ENCODE measurements around the gene NCAPH2. TPM values are rescaled to one million over a fixed set of nuclear protein-coding genes. Genes with fewer than 3 reads are reported as not detected.

The NCAPH2 gene
- total and polyA plus RNA-seq, 2 experiments from 2014 or later: 50.3 to 59.4 TPM

DNA sequence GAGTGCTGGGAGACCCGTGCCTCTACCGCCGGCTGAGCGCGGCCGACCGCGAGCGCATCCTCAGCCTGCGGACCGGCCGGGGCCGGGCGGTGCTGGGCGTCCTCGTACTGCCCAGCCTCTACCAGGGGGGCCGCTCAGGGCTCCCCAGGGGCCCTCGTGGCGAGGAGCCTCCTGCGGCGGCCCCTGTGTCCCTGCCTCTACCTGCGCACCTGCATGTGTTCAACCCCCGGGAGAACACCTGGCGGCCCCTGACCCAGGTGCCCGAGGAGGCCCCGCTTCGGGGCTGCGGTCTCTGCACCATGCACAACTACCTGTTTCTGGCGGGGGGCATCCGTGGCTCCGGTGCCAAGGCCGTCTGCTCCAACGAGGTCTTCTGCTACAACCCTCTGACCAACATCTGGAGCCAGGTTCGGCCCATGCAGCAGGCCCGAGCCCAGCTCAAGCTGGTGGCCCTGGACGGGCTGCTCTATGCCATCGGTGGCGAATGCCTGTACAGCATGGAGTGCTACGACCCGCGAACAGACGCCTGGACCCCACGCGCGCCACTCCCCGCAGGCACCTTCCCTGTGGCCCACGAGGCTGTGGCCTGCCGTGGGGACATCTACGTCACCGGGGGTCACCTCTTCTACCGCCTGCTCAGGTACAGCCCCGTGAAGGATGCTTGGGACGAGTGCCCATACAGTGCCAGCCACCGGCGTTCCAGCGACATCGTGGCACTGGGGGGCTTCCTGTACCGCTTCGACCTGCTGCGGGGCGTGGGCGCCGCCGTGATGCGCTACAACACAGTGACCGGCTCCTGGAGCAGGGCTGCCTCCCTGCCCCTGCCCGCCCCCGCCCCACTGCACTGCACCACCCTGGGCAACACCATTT, 41.1 kb downstream of the NCAPH2 start:
- TF ChIP-seq, protein P1, sequence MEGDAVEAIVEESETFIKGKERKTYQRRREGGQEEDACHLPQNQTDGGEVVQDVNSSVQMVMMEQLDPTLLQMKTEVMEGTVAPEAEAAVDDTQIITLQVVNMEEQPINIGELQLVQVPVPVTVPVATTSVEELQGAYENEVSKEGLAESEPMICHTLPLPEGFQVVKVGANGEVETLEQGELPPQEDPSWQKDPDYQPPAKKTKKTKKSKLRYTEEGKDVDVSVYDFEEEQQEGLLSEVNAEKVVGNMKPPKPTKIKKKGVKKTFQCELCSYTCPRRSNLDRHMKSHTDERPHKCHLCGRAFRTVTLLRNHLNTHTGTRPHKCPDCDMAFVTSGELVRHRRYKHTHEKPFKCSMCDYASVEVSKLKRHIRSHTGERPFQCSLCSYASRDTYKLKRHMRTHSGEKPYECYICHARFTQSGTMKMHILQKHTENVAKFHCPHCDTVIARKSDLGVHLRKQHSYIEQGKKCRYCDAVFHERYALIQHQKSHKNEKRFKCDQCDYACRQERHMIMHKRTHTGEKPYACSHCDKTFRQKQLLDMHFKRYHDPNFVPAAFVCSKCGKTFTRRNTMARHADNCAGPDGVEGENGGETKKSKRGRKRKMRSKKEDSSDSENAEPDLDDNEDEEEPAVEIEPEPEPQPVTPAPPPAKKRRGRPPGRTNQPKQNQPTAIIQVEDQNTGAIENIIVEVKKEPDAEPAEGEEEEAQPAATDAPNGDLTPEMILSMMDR (IDR thresholded peaks at IDR 0.05; ENCODE audit: low read depth, low read length): no peak
- H3K36me3 ChIP-seq: no peaks in the 10 kb centered on the region
- H3K4me1 ChIP-seq (ENCODE audit: low read depth): peaks cover 6% of the 10 kb centered on the region
- H3K9me3 ChIP-seq (ENCODE audit: low read depth): no peaks in the 10 kb centered on the region
- no peak overlapping the region for H3K27ac ChIP-seq
- DNase-seq (ENCODE audit: low read depth in 1 of 2, low spot score in 1 of 2): no peak
- H3K4me3 ChIP-seq: no peak overlapping the region
- H3K27me3 ChIP-seq: no peaks in the 10 kb centered on the region

DNA sequence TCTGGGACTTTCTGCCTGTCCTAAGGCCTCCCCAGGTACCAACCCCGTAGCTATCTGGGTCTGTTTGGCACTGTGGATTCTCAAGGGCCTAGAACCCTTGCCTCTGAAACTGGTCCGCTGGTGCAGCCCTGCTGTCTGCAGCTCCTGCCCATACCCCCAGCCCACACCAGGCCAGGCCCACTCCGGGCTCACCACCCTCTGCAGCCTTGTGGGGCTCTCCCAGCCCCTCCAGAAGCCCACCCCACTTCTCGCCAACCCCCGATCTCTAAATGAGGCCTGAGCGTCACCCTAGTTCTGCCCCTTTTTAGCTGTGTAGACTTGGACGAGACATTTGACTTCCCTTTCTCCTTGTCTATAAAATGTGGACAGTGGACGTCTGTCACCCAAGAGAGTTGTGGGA, 42.4 kb downstream of the NCAPH2 start:
- TF ChIP-seq, protein P1 (IDR thresholded peaks at IDR 0.05; ENCODE audit: low read depth, low read length): no peak
- no peak for DNase-seq (ENCODE audit: low read depth in 1 of 2, low spot score in 1 of 2)
- Histone ChIP-seq H3K36me3 (no peaks in the 10 kb centered on the region), H3K27me3 (no peaks in the 10 kb centered on the region), H3K9me3 (ENCODE audit: low read depth) (no peaks in the 10 kb centered on the region), H3K4me1 (ENCODE audit: low read depth) (peaks cover 6% of the 10 kb centered on the region), H3K27ac (no peak overlapping the region), H3K4me3 (no peak overlapping the region)

DNA sequence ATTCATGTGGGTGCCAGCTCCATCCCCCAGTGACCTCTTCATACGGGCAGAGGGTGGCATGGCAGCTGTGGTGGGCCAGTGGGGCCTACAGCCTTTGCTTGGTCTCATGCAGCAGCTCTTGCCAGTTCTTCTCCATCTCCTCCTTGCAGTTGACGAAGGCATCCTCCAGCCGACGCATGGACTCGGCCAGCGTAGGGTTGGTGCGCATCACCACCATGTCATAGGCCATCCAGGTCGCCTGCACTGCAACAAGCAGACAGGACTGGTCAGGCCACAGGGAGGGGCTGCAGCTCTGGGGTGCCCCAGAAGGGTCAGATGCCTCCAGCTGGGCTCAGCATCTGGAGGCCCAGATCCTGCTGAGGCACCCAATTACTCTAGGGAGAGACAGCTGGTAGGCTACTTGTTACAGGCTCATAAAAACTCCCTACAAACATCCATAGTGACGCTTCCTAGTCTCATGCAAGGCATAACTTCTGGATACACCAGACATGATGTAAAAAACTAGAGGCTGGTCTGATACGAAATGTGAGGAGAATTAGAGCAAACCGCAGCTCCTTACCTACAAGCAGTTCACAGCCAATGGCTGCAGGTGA, 43.2 kb downstream of the NCAPH2 start:
- Histone ChIP-seq H3K4me1 (ENCODE audit: low read depth) (no peaks in the 10 kb centered on the region), H3K27ac (no peak overlapping the region), H3K36me3 (no peaks in the 10 kb centered on the region), H3K27me3 (no peaks in the 10 kb centered on the region), H3K9me3 (ENCODE audit: low read depth) (no peaks in the 10 kb centered on the region), H3K4me3 (no peak overlapping the region)
- TF ChIP-seq, protein P1 (IDR thresholded peaks at IDR 0.05; ENCODE audit: low read depth, low read length): no peak
- no peak for DNase-seq (ENCODE audit: low read depth in 1 of 2, low spot score in 1 of 2)

DNA sequence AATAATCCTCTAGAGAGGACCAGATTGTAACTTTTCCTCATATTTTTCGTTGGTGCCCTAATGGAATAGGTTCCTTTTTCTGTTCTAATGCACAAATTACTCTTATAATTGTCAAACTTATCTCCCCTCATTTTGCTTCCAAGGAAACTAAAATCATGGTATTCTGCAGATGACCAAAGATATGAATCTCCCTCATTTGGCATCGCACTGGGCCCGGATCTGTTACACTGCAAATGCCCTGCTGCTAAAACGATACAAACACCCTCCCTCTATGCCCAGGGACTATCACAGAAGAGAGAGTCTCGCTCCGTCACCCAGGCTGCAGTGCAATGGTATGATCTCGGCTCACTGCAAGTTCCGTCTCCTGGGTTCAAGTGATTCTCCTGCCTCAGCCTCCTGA, 45.3 kb downstream of the NCAPH2 start:
- no peak for DNase-seq (ENCODE audit: low read depth in 1 of 2, low spot score in 1 of 2)
- TF ChIP-seq, protein P1 (IDR thresholded peaks at IDR 0.05; ENCODE audit: low read depth, low read length): no peak

DNA sequence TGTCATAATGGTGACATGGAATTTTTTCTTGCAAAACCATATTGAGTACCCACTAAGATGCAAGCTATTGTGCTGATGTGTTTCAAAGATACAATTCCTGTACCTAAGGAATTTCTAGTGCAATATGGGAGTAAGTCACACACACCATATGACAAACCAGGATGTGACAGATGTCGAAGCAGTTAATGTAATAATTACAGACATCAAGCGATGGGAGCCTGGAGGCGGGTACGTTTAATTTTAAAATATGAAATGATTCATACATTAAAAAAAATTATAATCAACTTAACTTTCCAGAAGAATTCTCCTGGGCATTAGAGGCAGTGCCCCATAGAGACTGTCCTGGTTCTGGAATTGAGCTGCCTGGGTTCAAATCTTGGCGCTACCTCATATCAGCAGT, 48.7 kb downstream of the NCAPH2 start:
- H3K4me1 ChIP-seq (ENCODE audit: low read depth): no peaks in the 10 kb centered on the region
- H3K27ac ChIP-seq: no peak overlapping the region
- no peak overlapping the region for H3K4me3 ChIP-seq
- H3K36me3 ChIP-seq: no peaks in the 10 kb centered on the region
- H3K27me3 ChIP-seq: peaks cover 8% of the 10 kb centered on the region
- TF ChIP-seq, protein P1 (IDR thresholded peaks at IDR 0.05; ENCODE audit: low read depth, low read length): no peak
- H3K9me3 ChIP-seq (ENCODE audit: low read depth): no peaks in the 10 kb centered on the region
- DNase-seq (ENCODE audit: low read depth in 1 of 2, low spot score in 1 of 2): no peak

More for the DNA sequence above, 45.3 kb downstream of the NCAPH2 start:
- Histone ChIP-seq H3K4me3 (no peak overlapping the region), H3K4me1 (ENCODE audit: low read depth) (no peaks in the 10 kb centered on the region), H3K36me3 (no peaks in the 10 kb centered on the region), H3K27ac (no peak overlapping the region), H3K9me3 (ENCODE audit: low read depth) (no peaks in the 10 kb centered on the region), H3K27me3 (no peaks in the 10 kb centered on the region)
